H1 (cell line): ENCODE data around the gene NT5C. TPM values are rescaled to one million over a fixed set of nuclear protein-coding genes. Genes with fewer than 3 reads are reported as not detected.

Experiments
- CTCF ChIA-PET: fragments of 300-600 bp; sonication (Branson Sonifier 250); formaldehyde crosslinking; loops from one replicate; lab custom pipeline; 2021; ENCODE audit not compliant: partially characterized antibody; lab: Charles Lee
- POLR2A ChIA-PET: fragments of 300-600 bp; sonication (Branson Sonifier 250); formaldehyde crosslinking; loops from one replicate; lab custom pipeline; 2021; ENCODE audit warnings: inconsistent platforms; ENCODE audit not compliant: partially characterized antibody; lab: Charles Lee
- DNase-seq, 2 experiments: peaks; one replicate each; pipeline versions ENCODE4 v3.0.0 to v3.0.0-alpha.2; 2010 to 2022; ENCODE audit warnings: low spot score in 2 of 2, low read depth in 1 of 2, mixed read lengths in 1 of 2
- FAIRE-seq: peaks from 2 replicates; lab custom pipeline; 2011; peaks lifted over from hg19 to GRCh38; lab: Jason Lieb, UNC
- H2AFZ ChIP-seq: 2 replicates; pipeline ENCODE4 v1.8.1; 2012; ENCODE audit warnings: low read length, inconsistent platforms
- H2AK5ac ChIP-seq: 2 replicates; pipeline ENCODE4 v1.6.1; 2013; ENCODE audit warnings: low read depth, low read length
- H2BK120ac ChIP-seq: replicated peaks from 2 replicates; pipeline ENCODE3; 2013; ENCODE audit warnings: low read depth, low read length, inconsistent platforms
- H2BK12ac ChIP-seq: 2 replicates; pipeline ENCODE4 v1.6.1; 2013; ENCODE audit warnings: low read depth, low read length
- H2BK15ac ChIP-seq: 2 replicates; pipeline ENCODE4 v1.6.1; 2013; ENCODE audit warnings: low read length
- H2BK20ac ChIP-seq: 2 replicates; pipeline ENCODE4 v1.6.1; 2013; ENCODE audit warnings: low read length
- H2BK5ac ChIP-seq: 2 replicates; pipeline ENCODE4 v1.6.1; 2013; ENCODE audit warnings: low read depth, low read length
- H3K14ac ChIP-seq: 2 replicates; pipeline ENCODE4 v1.6.1; 2013; ENCODE audit warnings: inconsistent platforms; ENCODE audit not compliant: insufficient read length
- H3K18ac ChIP-seq: 2 replicates; pipeline ENCODE4 v1.6.1; 2013; ENCODE audit warnings: low read length; ENCODE audit errors: extremely low read depth
- H3K23ac ChIP-seq: 2 replicates; pipeline ENCODE4 v1.6.1; 2013; ENCODE audit warnings: inconsistent platforms; ENCODE audit not compliant: insufficient read length
- H3K23me2 ChIP-seq: 2 replicates; pipeline ENCODE4 v1.6.1; 2013; ENCODE audit warnings: low read depth, low read length
- H3K27ac ChIP-seq: 2 replicates; pipeline ENCODE4 v1.6.1; 2011; ENCODE audit warnings: low read depth, low read length, inconsistent platforms
- H3K27me3 ChIP-seq, 4 experiments: replicated peaks in 1 of 4; 1 replicate in 1 of 4; 2 replicates in 3 of 4; pipeline versions ENCODE4 v1.6.1 to v1.8.1; 2011 to 2013; ENCODE audit warnings: low read length in 3 of 4, mild to moderate bottlenecking in 3 of 4, inconsistent platforms in 2 of 4, mixed read lengths in 2 of 4, moderate library complexity in 1 of 4; ENCODE audit not compliant: control insufficient read depth in 3 of 4, insufficient read depth in 3 of 4; ENCODE audit errors: extremely low read depth in 1 of 4
- H3K36me3 ChIP-seq, 4 experiments: 2 replicates each; pipeline versions ENCODE4 v1.6.1 to v1.8.1; 2011 to 2013; ENCODE audit warnings: mild to moderate bottlenecking in 4 of 4, low read length in 3 of 4, moderate library complexity in 2 of 4, control low read depth in 1 of 4, inconsistent platforms in 1 of 4; ENCODE audit not compliant: insufficient read depth in 4 of 4, control insufficient read depth in 2 of 4
- H3K4ac ChIP-seq: replicated peaks from 2 replicates; pipeline ENCODE3; 2013; ENCODE audit warnings: low read length, low read depth, mixed read lengths, inconsistent platforms; ENCODE audit not compliant: insufficient read length
- H3K4me1 ChIP-seq, 4 experiments: replicated peaks in 1 of 4; 1 replicate in 1 of 4; 2 replicates in 3 of 4; pipeline versions ENCODE4 v1.6.1 to v1.8.1; 2011 to 2013; ENCODE audit warnings: low read length in 3 of 4, inconsistent platforms in 2 of 4, mixed read lengths in 1 of 4; ENCODE audit not compliant: insufficient read depth in 4 of 4, control insufficient read depth in 3 of 4
- H3K4me2 ChIP-seq, 2 experiments: 2 replicates each; pipeline versions ENCODE4 v1.6.1 to v1.8.1; 2011 to 2013; ENCODE audit warnings: low read depth in 2 of 2, low read length in 2 of 2, control low read depth in 1 of 2, inconsistent platforms in 1 of 2, mild to moderate bottlenecking in 1 of 2; ENCODE audit not compliant: insufficient read depth in 1 of 2
- H3K4me3 ChIP-seq, 4 experiments: fragments of 200-600, 300-600 bp in 1 of 4; sonication (generic), shearing (Covaris generic), sonication (Bioruptor Twin) in 1 of 4; 2 replicates each; pipeline versions ENCODE4 v1.5.1 to v1.8.1; 2011 to 2016; ENCODE audit warnings: low read length in 4 of 4, low read depth in 3 of 4, control low read depth in 2 of 4, inconsistent platforms in 2 of 4, mild to moderate bottlenecking in 2 of 4, mixed read lengths in 1 of 4, moderate library complexity in 1 of 4; ENCODE audit not compliant: insufficient read depth in 2 of 4; ENCODE audit errors: extremely low read depth in 1 of 4
- H3K56ac ChIP-seq: replicated peaks from 2 replicates; pipeline ENCODE3; 2013; ENCODE audit warnings: low read depth, mild to moderate bottlenecking, mixed read lengths, low read length, inconsistent platforms; ENCODE audit not compliant: insufficient read length
- H3K79me1 ChIP-seq: 2 replicates; pipeline ENCODE4 v1.6.1; 2013; ENCODE audit warnings: low read depth, low read length, control low read depth
- H3K79me2 ChIP-seq, 2 experiments: 2 replicates each; pipeline versions ENCODE4 v1.6.1 to v1.8.1; 2012 to 2013; ENCODE audit warnings: low read length in 2 of 2, mild to moderate bottlenecking in 2 of 2, inconsistent platforms in 1 of 2; ENCODE audit not compliant: insufficient read depth in 2 of 2, control insufficient read depth in 1 of 2
- H3K9ac ChIP-seq, 4 experiments: replicated peaks in 1 of 4; 1 replicate in 1 of 4; 2 replicates in 3 of 4; pipeline versions ENCODE4 v1.6.1 to v1.8.1; 2011 to 2013; ENCODE audit warnings: low read depth in 3 of 4, low read length in 3 of 4, control low read depth in 2 of 4, mild to moderate bottlenecking in 2 of 4, moderate library complexity in 2 of 4, inconsistent platforms in 1 of 4; ENCODE audit errors: extremely low read depth in 1 of 4
- H3K9me3 ChIP-seq, 2 experiments: 2 replicates each; pipeline versions ENCODE4 v1.6.1 to v1.8.1; 2012 to 2013; ENCODE audit warnings: mild to moderate bottlenecking in 2 of 2, moderate library complexity in 2 of 2, control low read depth in 1 of 2, inconsistent platforms in 1 of 2, low read depth in 1 of 2, low read length in 1 of 2, mixed read lengths in 1 of 2; ENCODE audit not compliant: insufficient read depth in 2 of 2
- H4K20me1 ChIP-seq, 2 experiments: replicated peaks in 1 of 2; 2 replicates each; pipeline versions ENCODE3 to v1.8.1; 2011 to 2013; ENCODE audit warnings: inconsistent platforms in 2 of 2, low read length in 2 of 2, mild to moderate bottlenecking in 1 of 2; ENCODE audit not compliant: insufficient read depth in 2 of 2, control insufficient read depth in 1 of 2
- H4K5ac ChIP-seq: 2 replicates; pipeline ENCODE4 v1.6.1; 2013; ENCODE audit warnings: low read length, low read depth, mixed read lengths, inconsistent platforms; ENCODE audit not compliant: insufficient read length
- H4K8ac ChIP-seq: 2 replicates; pipeline ENCODE4 v1.8.0; 2013; ENCODE audit warnings: mild to moderate bottlenecking, moderate library complexity, low read length, inconsistent platforms; ENCODE audit not compliant: insufficient read depth; ENCODE audit errors: extremely low read depth
- H4K91ac ChIP-seq: replicated peaks from 2 replicates; pipeline ENCODE3; 2013; ENCODE audit warnings: low read length, mixed read lengths, inconsistent platforms; ENCODE audit not compliant: insufficient read length
- WGBS, 2 experiments: shearing (Covaris generic) in 1 of 2; methylation state at CpG; one replicate each; pipeline versions ENCODE4 v1.1.6 to v1.1.7; 2013 to 2015; ENCODE audit warnings: low lambda C conversion rate in 2 of 2, mixed read lengths in 2 of 2, inconsistent platforms in 1 of 2, low coverage in 1 of 2, missing lambda C conversion rate in 1 of 2; ENCODE audit not compliant: insufficient replicate concordance in 2 of 2, insufficient coverage in 1 of 2, insufficient read length in 1 of 2; ENCODE audit errors: extremely low coverage in 1 of 2, missing lambda C conversion rate in 1 of 2; 5-methylcytosine and 5-hydroxymethylcytosine counted together
- polyA plus RNA-seq, 7 experiments: library from polyadenylated mRNA; depleted of rRNA in 3 of 7; stranded (reverse) in 5 of 7; unstranded in 2 of 7; fragments of >200 nt in 5 of 7; fragments of 200-250 nt in 2 of 7; gene quantifications; 1 replicate in 5 of 7; 2 replicates in 1 of 7; 4 replicates in 1 of 7; pipeline versions ENCODE4 v1.2.1 to v1.2.3, GENCODE V29; 2011 to 2013; ENCODE audit warnings: missing spikeins in 2 of 7, mixed read lengths in 2 of 7
- total RNA-seq: library from RNA; stranded (reverse); fragmentation: NEBNext Ultra II Directional; extraction: Animal tissue kit (Norgen Biotek cat#: 25700); gene quantifications from 2 replicates; pipeline ENCODE4 v1.2.1, GENCODE V29; 2021
- TF ChIP-seq, protein P1 (sequence below), 3 experiments: IDR thresholded peaks; 1 replicate in 2 of 3; 2 replicates in 1 of 3; pipeline versions ENCODE4 v1.5.1 to v1.6.1; 2011; ENCODE audit warnings: low read length in 3 of 3, mild to moderate bottlenecking in 3 of 3, inconsistent platforms in 2 of 3, low read depth in 1 of 3, moderate library complexity in 1 of 3; ENCODE audit not compliant: insufficient read depth in 1 of 3; ENCODE audit errors: control extremely low read depth in 1 of 3
- TF ChIP-seq, protein P2 (sequence below): IDR thresholded peaks from 2 replicates; pipeline ENCODE4 v1.6.1; 2012; ENCODE audit warnings: low read length, inconsistent platforms

The NT5C gene
- total and polyA plus RNA-seq, 2 of the 8 experiments (the other 6 are each of a cell fraction or from before 2014, with no cell fraction given) = 52.1 to 66.4 TPM

DNA sequence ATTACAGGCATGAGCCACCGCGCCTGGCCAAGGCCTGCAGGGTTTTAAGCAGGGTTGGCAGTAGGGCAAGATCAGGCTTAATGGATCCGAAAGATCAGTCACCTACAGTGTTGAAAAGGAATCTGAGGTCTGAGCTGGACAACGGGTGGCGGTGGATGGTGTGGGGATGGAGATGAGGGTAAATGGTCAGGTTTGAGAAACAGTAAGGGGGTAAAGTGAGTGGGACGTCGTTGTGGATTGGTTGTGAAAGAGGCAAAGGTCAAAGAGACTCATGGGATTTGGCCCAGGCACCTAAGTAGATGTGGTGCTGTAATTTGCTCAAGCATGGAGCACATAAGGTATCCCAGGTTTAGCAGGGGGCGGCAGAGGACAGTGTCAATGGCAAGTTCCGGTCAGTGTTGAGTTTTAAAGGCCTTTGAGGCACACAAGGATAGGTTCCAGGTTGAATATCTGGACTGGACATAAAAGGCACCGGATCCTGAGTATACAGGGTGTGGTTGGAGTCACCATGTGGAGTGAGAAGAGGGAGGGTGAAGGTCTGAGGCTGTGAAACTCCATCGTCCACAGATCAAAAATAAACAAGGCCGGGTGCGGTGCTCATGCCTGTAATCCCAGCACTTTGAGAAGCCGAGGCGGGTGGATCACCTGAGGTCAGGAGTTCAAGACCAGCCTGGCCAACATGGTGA is 44.9 kb downstream of the NT5C start:
- no peak overlapping the region; the same call in 1 of the 2 replicates for H3K27ac ChIP-seq
- H3K56ac ChIP-seq = no peak overlapping the region
- H4K8ac ChIP-seq = peak overlapping the region; percentile 62
- peaks cover 0 to 1% of the 10 kb centered on the region in 2 experiments; a peak in 1 of 4 replicates for H3K79me2 ChIP-seq
- TF ChIP-seq, protein P1, sequence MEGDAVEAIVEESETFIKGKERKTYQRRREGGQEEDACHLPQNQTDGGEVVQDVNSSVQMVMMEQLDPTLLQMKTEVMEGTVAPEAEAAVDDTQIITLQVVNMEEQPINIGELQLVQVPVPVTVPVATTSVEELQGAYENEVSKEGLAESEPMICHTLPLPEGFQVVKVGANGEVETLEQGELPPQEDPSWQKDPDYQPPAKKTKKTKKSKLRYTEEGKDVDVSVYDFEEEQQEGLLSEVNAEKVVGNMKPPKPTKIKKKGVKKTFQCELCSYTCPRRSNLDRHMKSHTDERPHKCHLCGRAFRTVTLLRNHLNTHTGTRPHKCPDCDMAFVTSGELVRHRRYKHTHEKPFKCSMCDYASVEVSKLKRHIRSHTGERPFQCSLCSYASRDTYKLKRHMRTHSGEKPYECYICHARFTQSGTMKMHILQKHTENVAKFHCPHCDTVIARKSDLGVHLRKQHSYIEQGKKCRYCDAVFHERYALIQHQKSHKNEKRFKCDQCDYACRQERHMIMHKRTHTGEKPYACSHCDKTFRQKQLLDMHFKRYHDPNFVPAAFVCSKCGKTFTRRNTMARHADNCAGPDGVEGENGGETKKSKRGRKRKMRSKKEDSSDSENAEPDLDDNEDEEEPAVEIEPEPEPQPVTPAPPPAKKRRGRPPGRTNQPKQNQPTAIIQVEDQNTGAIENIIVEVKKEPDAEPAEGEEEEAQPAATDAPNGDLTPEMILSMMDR (IDR thresholded peaks at IDR 0.05; ENCODE audit: control extremely low read depth in 1 of 3, insufficient read depth in 1 of 3, low read depth in 1 of 3, low read length in 3 of 3) = peak in 1 of 3 experiments; percentile 7; a peak in 1 of 4 replicates
- TF ChIP-seq, protein P2, sequence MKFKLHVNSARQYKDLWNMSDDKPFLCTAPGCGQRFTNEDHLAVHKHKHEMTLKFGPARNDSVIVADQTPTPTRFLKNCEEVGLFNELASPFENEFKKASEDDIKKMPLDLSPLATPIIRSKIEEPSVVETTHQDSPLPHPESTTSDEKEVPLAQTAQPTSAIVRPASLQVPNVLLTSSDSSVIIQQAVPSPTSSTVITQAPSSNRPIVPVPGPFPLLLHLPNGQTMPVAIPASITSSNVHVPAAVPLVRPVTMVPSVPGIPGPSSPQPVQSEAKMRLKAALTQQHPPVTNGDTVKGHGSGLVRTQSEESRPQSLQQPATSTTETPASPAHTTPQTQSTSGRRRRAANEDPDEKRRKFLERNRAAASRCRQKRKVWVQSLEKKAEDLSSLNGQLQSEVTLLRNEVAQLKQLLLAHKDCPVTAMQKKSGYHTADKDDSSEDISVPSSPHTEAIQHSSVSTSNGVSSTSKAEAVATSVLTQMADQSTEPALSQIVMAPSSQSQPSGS = no peak
- peak overlapping the region; percentile 55; the same call in 1 of the 2 replicates for H2BK15ac ChIP-seq
- H3K79me1 ChIP-seq = peaks cover 5% of the 10 kb centered on the region
- 0 out of 2 replicates have a peak overlapping the region, but pooled peaks have one; percentile 17 for H2AK5ac ChIP-seq
- no peak overlapping the region for H2BK120ac ChIP-seq
- CTCF ChIA-PET = interaction anchor here (1.0 to 6.3 kb wide), 7 partner anchors 12 to 124 kb away, joined by 3 to 81 read pairs (median 5); no protein-coding TSS in a partner anchor
- 84 to 100% methylated on average over 1 to 15 of the region's 15 CpGs for WGBS, 2 experiments
- H3K9me3 ChIP-seq = no peaks in the 10 kb centered on the region
- peak overlapping the region; percentile 62 for H3K4ac ChIP-seq
- peak overlapping the region; percentile 11 for H4K91ac ChIP-seq
- H3K27me3 ChIP-seq = no peaks in the 10 kb centered on the region
- H4K5ac ChIP-seq = no peak overlapping the region
- peak overlapping the region; percentile 53; the same call in 1 of the 2 replicates for H2BK12ac ChIP-seq
- H3K23ac ChIP-seq = no peak overlapping the region
- peak overlapping the region; percentile 82 to 90; a peak in 3 of 4 replicates for H3K4me2 ChIP-seq
- peak overlapping the region; percentile 94; the same call in 1 of the 2 replicates for H2BK5ac ChIP-seq
- no peaks in the 10 kb centered on the region for H4K20me1 ChIP-seq
- H3K4me1 ChIP-seq = peaks cover 3 to 33% (median 27%) of the 10 kb centered on the region in 4 experiments
- FAIRE-seq = no peak
- no peak overlapping the region for H2AFZ ChIP-seq
- H3K23me2 ChIP-seq = peaks cover 11% of the 10 kb centered on the region; the same call in 1 of the 2 replicates
- H3K36me3 ChIP-seq = no peaks in the 10 kb centered on the region
- no peak overlapping the region for H3K9ac ChIP-seq
- H3K4me3 ChIP-seq = peak overlapping the region in 1 of 4 experiments; percentile 73; a peak in 1 of 8 replicates
- H3K14ac ChIP-seq = no peak overlapping the region
- peak overlapping the region; percentile 55; the same call in 1 of the 2 replicates for H2BK20ac ChIP-seq
- POLR2A ChIA-PET = interaction anchor here (1.5 to 3.7 kb wide), 10 partner anchors 8 to 74 kb away, joined by 4 to 32 read pairs (median 10); partner anchors contain the start of genes MRPL58 and NT5C
- no peak overlapping the region; the same call in 1 of the 2 replicates for H3K18ac ChIP-seq
- no peak for DNase-seq
